Keratinocyte (primary cell): ENCODE results near the gene COL11A1.

Experiments
- CTCF ChIP-seq, 3 experiments: IDR thresholded peaks in 1 of 3; conservative IDR thresholded peaks in 1 of 3; optimal IDR thresholded peaks in 1 of 3; 2 replicates in 2 of 3; 3 replicates in 1 of 3; pipeline versions ENCODE3 to v1.5.1; 2011; ENCODE audit warnings: low read length in 3 of 3, mild to moderate bottlenecking in 3 of 3, moderate library complexity in 2 of 3, control low read depth in 1 of 3, inconsistent platforms in 1 of 3; ENCODE audit not compliant: insufficient read depth in 2 of 3; ENCODE audit errors: extremely low read depth in 1 of 3
- EZH2 ChIP-seq: IDR thresholded peaks from one replicate; pipeline ENCODE4 v1.6.1; 2012; ENCODE audit warnings: inconsistent platforms, mild to moderate bottlenecking, low read length, moderate library complexity

DNA sequence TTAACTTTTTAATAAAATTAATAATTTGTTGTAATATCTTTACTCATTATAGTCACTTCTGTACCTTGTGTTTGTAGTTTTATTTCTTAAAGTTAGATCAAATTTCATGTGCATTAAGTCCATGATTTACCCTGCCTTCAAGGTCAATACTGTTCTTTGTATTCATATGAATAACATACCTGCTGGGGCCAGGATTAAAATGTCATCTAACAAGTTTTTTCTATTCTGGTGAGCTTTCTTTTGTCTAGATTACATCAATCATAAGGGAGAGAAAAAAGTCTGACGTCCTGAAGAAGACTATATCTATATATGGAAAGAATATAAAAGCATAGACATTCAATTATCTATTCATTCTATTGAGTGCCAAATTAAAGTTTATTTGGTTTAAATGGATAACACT, 232.6 kb downstream of the COL11A1 start:
- no peak for TF ChIP-seq CTCF (optimal IDR thresholded peaks at IDR 0.05 in 1 of 3, IDR thresholded peaks at IDR 0.05 in 1 of 3, conservative IDR thresholded peaks at IDR 0.05 in 1 of 3; ENCODE audit: extremely low read depth in 1 of 3, insufficient read depth in 2 of 3, low read length in 3 of 3)
- no peak for TF ChIP-seq EZH2
